PFSK-1 (cell line): ENCODE results near the gene NTN1.

Source experiments
- FOXP2 ChIP-seq: optimal IDR thresholded peaks from 2 replicates; pipeline ENCODE3; 2011; ENCODE audit warnings: borderline replicate concordance, control low read depth, inconsistent platforms; ENCODE audit not compliant: insufficient read depth; ENCODE audit errors: extremely low read length, extremely low read depth
- POLR2AphosphoS5 ChIP-seq: IDR thresholded peaks from 2 replicates; pipeline ENCODE4 v1.6.1; 2012; ENCODE audit warnings: low read depth, mild to moderate bottlenecking, control low read depth, low read length, moderate library complexity
- REST ChIP-seq, 2 experiments: IDR thresholded peaks; 2 replicates each; pipeline versions ENCODE4 v1.6.1 to v1.8.0; 2011 to 2012; ENCODE audit warnings: low read depth in 2 of 2, low read length in 2 of 2, control low read depth in 1 of 2, inconsistent platforms in 1 of 2, mild to moderate bottlenecking in 1 of 2, moderate library complexity in 1 of 2; ENCODE audit not compliant: insufficient read depth in 1 of 2
- SIN3A ChIP-seq: IDR thresholded peaks from 2 replicates; pipeline ENCODE4 v1.6.1; 2012; ENCODE audit warnings: mild to moderate bottlenecking, low read length, moderate library complexity, borderline replicate concordance; ENCODE audit not compliant: insufficient read depth
- TAF1 ChIP-seq: IDR thresholded peaks from 2 replicates; pipeline ENCODE4 v1.6.1; 2012; ENCODE audit warnings: low read length, control low read depth, borderline replicate concordance; ENCODE audit not compliant: insufficient read depth

NTN1 gene

GRCh38 chr17:9105068-9105868, 84.0 kb downstream of the NTN1 start:
- TF ChIP-seq TAF1 = no peak
- TF ChIP-seq FOXP2 = no peak
- TF ChIP-seq REST (IDR thresholded peaks at IDR 0.05; ENCODE audit: insufficient read depth in 1 of 2, low read depth in 2 of 2, low read length in 2 of 2) = no peak
- no peak for TF ChIP-seq POLR2AphosphoS5
- TF ChIP-seq SIN3A = no peak

- TF ChIP-seq TAF1 (no peak), FOXP2 (no peak), SIN3A (no peak), REST (IDR thresholded peaks at IDR 0.05; ENCODE audit: insufficient read depth in 1 of 2, low read depth in 2 of 2, low read length in 2 of 2) (no peak), POLR2AphosphoS5 (no peak)
These were observed 86.2 kb downstream of the NTN1 start for GRCh38 chr17:9107527-9107926.

- TF ChIP-seq SIN3A (no peak), TAF1 (no peak), REST (IDR thresholded peaks at IDR 0.05; ENCODE audit: insufficient read depth in 1 of 2, low read depth in 2 of 2, low read length in 2 of 2) (no peak), POLR2AphosphoS5 (no peak), FOXP2 (no peak)
These were observed 86.8 kb downstream of the NTN1 start for GRCh38 chr17:9108146-9108545.

- no peak for TF ChIP-seq SIN3A
- TF ChIP-seq REST (IDR thresholded peaks at IDR 0.05; ENCODE audit: insufficient read depth in 1 of 2, low read depth in 2 of 2, low read length in 2 of 2) = no peak
- no peak for TF ChIP-seq TAF1
- TF ChIP-seq POLR2AphosphoS5 = no peak
- TF ChIP-seq FOXP2 = no peak
These were observed 88.6 kb downstream of the NTN1 start for GRCh38 chr17:9109933-9110332.

GRCh38 chr17:9110501-9110900, 89.2 kb downstream of the NTN1 start:
- no peak for TF ChIP-seq FOXP2
- TF ChIP-seq POLR2AphosphoS5 = no peak
- TF ChIP-seq SIN3A = no peak
- TF ChIP-seq REST (IDR thresholded peaks at IDR 0.05; ENCODE audit: insufficient read depth in 1 of 2, low read depth in 2 of 2, low read length in 2 of 2) = no peak
- TF ChIP-seq TAF1 = no peak
